Measurements from ENCODE around the gene SEMA3C.
"Not testable (repeated sequence)": the region's sequence is repeated elsewhere in the genome, so short reads cannot be mapped to it uniquely, and the experiment has no call there.

Gene SEMA3C

DNA sequence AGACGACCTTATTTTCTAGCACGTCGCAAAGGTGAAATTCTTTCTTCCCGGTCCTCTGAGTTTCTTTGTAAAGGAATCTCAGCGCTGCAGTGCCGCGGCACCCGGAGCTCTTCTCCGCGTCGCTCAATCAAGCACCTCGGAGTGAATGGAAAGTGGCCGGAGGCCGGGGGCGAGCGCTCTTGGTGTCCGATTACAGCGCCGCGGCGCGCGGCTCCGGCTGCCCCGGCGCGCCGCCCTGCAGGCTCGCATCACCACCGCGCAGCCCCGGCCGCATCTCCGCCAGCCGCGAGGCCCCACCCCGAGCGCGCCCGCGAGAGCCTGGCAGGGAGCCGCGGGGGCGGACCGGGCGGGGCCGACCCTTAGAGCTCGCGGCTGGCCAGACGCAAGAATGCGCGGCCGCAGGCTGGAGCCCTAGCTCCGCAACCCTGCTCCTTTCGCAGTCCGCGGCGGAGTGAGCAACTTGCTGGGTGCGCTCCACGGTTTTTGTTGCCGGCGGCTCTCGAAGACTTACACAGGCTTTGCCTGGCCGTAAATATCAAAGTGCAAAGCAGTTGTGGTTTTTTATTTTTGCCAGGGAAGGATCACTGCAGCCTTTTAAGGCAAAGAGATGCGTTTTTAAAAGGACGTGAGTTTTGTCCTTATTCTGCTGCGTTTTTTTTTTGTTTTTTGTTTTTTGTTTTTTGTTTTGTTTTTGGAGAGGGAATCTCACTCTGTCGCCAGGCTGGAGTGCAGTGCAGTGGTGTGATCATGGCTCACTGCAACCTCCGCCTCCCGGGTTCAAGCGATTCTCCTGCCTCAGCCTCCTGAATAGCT is at the start of gene SEMA3C:
SEMA3C (minus strand) TSS at position 143 of the 813 bp plus-strand sequence. CDS start 2,270 bp downstream, outside the sequence.
- DNase-seq: peak; percentile 37

GRCh38 chr7:80968606-80969005 is 49.8 kb upstream of the SEMA3C start:
- no peak for DNase-seq

- DNase-seq: no peak
These were observed 49.1 kb upstream of the SEMA3C start for GRCh38 chr7:80967917-80968297.

GRCh38 chr7:80967071-80967916 is 48.4 kb upstream of the SEMA3C start:
- no peak for DNase-seq

GRCh38 chr7:80960244-80960795 is 41.5 kb upstream of the SEMA3C start:
- DNase-seq: no peak

DNA sequence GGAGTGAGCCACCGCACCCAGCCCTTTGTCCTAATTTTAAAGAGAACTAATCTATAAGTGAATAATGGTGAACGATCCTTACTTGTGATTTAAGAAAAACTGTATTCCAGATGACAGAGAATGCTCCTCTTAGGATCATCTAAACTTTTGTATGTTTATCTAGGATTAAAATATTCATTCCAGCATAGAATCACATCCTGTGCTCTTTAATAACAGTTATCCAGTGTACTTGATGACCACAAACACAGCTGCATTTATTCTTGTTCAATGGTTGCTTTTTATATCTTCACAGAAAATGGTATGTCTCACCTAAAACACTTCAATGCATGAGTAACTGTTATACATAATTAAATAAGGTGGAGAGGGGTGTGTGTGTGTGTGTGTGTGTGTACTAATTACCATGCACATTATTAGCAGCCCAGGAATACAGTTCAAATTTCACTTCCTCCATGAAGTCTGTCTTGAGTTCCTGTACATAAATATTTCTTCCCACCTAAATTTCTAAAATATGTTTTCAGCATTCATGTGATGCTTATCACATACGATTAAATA is 38.5 kb upstream of the SEMA3C start:
- no peak for DNase-seq

- no peak for DNase-seq
These were observed 35.3 kb upstream of the SEMA3C start for GRCh38 chr7:80954191-80954590.

DNA sequence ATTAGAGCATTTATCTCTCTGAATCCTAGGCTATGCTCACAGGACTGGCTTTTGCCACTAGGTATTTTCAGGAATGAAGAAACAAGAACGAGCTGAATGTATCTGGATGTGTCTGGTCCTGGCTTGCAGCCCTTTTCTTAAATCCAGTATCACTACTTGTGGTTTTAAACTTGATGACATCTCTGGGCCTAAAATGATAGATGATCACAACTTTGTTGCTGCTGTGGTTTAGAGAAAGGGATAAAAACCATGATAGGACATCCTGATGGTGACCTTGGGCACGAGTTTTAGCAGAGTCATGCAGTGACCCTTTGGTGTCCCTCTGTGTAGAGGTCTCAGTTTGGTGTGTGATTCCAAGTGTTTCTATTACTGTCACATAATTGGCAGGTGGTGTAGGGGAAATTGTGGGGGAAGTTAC is 31.7 kb upstream of the SEMA3C start:
- DNase-seq: no peak

DNA sequence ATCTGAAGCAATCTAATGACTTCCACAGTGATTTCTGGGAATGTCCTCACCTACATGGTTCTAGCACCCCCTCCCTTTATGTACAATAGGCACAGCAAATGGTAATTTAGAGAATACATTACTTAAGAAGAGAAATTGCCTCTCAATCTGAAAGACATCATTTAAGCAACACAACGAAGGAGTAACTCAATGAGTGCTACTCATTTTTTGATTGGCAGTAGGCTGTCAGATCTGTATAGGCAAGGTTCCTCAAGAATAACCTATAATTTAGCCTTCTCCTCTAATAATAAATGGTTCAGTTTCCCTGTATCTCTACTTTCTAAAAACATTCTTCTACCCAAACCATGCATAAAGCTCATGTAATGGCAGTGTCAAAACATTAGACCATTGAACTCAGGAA is 30.6 kb upstream of the SEMA3C start:
- DNase-seq: no peak

- no peak for DNase-seq
These were observed 28.0 kb upstream of the SEMA3C start for GRCh38 chr7:80946858-80947257.

GRCh38 chr7:80945976-80946375 is 27.1 kb upstream of the SEMA3C start:
- DNase-seq: no peak

DNA sequence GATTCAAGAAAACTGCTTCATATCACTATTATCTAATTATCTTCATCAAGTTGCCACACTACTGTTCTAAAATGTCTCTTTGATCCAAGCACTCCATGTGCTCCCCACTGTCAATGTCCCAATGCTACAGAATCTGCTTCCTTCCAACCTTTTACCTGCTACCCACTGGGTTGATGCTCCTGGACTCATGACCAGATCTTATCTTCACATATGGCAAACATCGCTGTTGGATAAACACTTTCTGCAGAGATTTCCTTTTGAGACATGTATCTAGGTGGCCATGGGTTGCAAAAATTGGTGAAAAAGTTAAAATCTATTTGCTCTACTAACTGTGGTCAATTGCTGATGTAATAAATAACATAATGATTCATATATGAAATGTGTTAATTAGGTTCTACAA is 24.5 kb upstream of the SEMA3C start:
- no peak for DNase-seq

DNA sequence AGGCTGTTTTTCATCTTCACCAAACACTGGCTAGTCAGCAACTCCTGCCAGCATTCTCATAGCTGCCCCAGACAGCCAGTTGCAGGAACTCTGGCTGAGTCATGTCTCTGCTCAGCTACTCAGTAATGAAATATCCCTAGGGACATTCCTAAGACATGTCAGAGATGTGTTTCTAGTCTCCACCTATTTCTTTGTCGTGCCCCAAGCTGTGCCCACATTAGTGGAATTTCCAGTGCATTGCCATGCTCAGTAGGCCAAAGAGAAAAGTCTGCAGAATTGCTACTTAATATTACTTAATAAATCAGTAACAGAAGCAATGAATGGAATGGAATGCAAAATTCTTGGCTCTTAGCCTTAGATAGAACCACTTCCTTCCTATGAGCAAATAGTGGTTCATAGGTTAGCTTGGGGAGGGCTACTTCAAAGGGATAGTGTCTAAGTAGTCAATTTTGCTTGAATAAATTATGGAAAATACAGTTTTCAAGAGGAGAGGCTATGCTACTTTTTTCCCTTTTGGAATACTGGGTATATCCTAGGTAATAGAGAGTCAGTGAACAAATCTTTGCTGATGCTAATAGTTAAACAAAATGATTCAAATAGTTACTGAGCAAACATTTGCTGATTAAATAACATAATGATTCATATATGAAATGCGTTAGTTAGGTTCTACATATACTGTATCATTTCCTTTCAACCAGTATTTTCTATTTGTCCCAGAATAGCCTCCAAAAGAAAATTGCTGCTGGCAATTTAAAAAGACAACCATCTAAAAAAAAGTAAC is 23.6 kb upstream of the SEMA3C start:
- DNase-seq: no peak

GRCh38 chr7:80941208-80941758 is 22.4 kb upstream of the SEMA3C start:
- no peak for DNase-seq

GRCh38 chr7:80940539-80941207 is 21.8 kb upstream of the SEMA3C start:
- no peak for DNase-seq

DNA sequence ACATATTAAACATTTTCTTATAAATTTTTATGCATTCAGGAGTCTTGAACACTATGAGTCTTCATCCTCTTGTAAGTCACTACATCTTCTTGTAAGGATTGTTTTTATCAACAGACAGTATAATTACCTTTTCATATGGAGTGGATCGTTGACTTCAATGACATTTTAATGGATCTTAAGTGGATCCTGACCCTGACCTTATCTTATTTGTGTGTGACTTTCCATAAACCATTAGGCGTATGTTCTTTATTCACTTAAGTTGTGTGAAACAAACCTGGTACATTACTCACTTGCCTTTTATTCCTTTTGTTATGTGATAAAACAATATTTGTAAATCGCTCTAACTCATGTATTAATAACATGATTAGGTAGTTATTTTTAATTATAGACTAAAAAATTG is 18.5 kb upstream of the SEMA3C start:
- no peak for DNase-seq

GRCh38 chr7:80935991-80936780 is 17.3 kb upstream of the SEMA3C start:
- no peak for DNase-seq

- no peak for DNase-seq
These were observed 15.5 kb upstream of the SEMA3C start for GRCh38 chr7:80934321-80934720.

DNA sequence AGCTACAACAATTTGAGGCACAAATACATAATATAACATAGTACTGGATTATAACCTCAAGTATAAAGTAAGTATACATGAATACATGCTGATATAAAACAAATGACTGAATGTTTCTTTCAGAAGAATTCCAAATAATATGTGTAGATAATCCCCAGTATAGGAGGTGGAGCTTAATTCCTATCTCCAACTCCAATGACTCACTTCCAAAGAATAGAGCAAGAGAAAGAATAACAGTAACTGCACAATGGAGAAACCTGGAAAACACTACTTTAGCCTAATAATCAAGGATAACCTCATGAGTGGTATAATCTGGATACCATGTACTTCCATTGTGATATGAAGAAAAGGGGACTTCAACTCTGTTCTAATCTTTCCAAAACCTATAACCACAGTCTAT is 13.7 kb upstream of the SEMA3C start:
- DNase-seq: no peak

GRCh38 chr7:80929619-80930018 is 10.8 kb upstream of the SEMA3C start:
- DNase-seq: no peak

GRCh38 chr7:80926955-80927354 is 8.1 kb upstream of the SEMA3C start:
- not testable (repeated sequence) for DNase-seq

Measured in stimulated activated CD8-positive, alpha-beta memory T cell treated with anti-CD3 and anti-CD28 coated beads, Interleukin-4, amount 100 ng/mL, for 48 hours (primary cell).